Ishikawa (cell line): Measurements from ENCODE around the gene GGTLC1.

Experiments
- CEBPB ChIP-seq: IDR thresholded peaks from 2 replicates; pipeline ENCODE4 v1.6.1; 2012
- CREB1 ChIP-seq: IDR thresholded peaks from 2 replicates; pipeline ENCODE4 v1.6.1; 2012; ENCODE audit warnings: low read depth
- EGR1 ChIP-seq: IDR thresholded peaks from 2 replicates; pipeline ENCODE4 v1.6.1; 2012
- EP300 ChIP-seq: IDR thresholded peaks from 2 replicates; pipeline ENCODE4 v1.6.1; 2012; ENCODE audit warnings: borderline replicate concordance
- FOXM1 ChIP-seq: IDR thresholded peaks from 2 replicates; pipeline ENCODE4 v1.6.1; 2012; ENCODE audit warnings: low read depth, borderline replicate concordance
- MAX ChIP-seq: IDR thresholded peaks from 2 replicates; pipeline ENCODE4 v1.6.1; 2012
- NFIC ChIP-seq: IDR thresholded peaks from 2 replicates; pipeline ENCODE4 v1.6.1; 2012
- RAD21 ChIP-seq: IDR thresholded peaks from 2 replicates; pipeline ENCODE4 v1.6.1; 2012; ENCODE audit warnings: low read depth
- TAF1 ChIP-seq: IDR thresholded peaks from 2 replicates; pipeline ENCODE4 v1.6.1; 2012; ENCODE audit warnings: low read depth, mild to moderate bottlenecking
- TCF12 ChIP-seq: IDR thresholded peaks from 2 replicates; pipeline ENCODE4 v1.6.1; 2012; ENCODE audit warnings: low read depth
- TEAD4 ChIP-seq: IDR thresholded peaks from 2 replicates; pipeline ENCODE4 v1.6.1; 2012
- USF1 ChIP-seq: IDR thresholded peaks from 2 replicates; pipeline ENCODE4 v1.6.1; 2012
- YY1 ChIP-seq: IDR thresholded peaks from 2 replicates; pipeline ENCODE4 v1.6.1; 2012; ENCODE audit warnings: low read depth
- ZBTB7A ChIP-seq: IDR thresholded peaks from 2 replicates; pipeline ENCODE4 v1.6.1; 2012; ENCODE audit warnings: low read depth
- TF ChIP-seq, protein P1 (sequence below): IDR thresholded peaks from 2 replicates; pipeline ENCODE4 v1.6.1; 2012; ENCODE audit warnings: low read depth, mild to moderate bottlenecking

The GGTLC1 gene

GRCh38 chr20:23955896-23956295 lies 32.7 kb downstream of the GGTLC1 start:
- no peak for TF ChIP-seq FOXM1
- no peak for TF ChIP-seq TCF12
- TF ChIP-seq TAF1, result no peak
- TF ChIP-seq USF1, result no peak
- no peak for TF ChIP-seq CREB1

DNA sequence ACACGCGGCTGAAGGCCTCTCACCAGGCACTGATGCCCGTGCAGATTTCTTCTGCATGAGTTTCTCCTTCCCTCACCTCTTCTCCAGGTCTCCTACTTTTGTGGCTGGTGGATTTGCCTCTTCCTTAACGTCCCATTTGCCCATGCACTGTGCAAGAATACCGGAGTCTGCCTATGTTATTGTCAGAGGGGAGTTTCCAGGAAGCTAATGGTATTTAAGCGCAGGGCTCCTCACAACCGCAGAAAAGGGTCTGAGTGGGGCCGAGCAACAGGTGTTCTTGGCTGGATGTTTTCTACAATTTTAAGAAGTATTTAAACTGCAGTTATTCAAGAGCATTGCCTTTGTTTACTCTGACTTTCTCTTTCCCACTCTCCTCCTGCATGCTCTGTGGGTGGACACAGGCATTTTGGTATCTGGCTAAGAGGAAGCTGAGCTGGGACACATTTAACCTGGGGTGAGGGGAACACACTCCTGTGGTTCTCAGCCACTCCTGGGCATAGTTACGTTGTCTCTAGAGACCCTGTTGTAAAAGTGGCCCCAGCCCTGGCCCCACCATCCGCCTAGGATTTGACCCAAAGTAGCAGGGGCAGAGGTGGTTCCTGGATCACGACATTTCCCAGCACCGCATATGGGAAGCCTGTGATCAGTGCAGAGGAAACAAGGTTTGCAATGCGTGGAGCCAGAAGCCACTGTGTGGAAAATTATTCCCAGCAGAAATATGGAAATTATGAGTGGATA lies 34.4 kb downstream of the GGTLC1 start:
- TF ChIP-seq CREB1, result no peak
- TF ChIP-seq, protein P1, sequence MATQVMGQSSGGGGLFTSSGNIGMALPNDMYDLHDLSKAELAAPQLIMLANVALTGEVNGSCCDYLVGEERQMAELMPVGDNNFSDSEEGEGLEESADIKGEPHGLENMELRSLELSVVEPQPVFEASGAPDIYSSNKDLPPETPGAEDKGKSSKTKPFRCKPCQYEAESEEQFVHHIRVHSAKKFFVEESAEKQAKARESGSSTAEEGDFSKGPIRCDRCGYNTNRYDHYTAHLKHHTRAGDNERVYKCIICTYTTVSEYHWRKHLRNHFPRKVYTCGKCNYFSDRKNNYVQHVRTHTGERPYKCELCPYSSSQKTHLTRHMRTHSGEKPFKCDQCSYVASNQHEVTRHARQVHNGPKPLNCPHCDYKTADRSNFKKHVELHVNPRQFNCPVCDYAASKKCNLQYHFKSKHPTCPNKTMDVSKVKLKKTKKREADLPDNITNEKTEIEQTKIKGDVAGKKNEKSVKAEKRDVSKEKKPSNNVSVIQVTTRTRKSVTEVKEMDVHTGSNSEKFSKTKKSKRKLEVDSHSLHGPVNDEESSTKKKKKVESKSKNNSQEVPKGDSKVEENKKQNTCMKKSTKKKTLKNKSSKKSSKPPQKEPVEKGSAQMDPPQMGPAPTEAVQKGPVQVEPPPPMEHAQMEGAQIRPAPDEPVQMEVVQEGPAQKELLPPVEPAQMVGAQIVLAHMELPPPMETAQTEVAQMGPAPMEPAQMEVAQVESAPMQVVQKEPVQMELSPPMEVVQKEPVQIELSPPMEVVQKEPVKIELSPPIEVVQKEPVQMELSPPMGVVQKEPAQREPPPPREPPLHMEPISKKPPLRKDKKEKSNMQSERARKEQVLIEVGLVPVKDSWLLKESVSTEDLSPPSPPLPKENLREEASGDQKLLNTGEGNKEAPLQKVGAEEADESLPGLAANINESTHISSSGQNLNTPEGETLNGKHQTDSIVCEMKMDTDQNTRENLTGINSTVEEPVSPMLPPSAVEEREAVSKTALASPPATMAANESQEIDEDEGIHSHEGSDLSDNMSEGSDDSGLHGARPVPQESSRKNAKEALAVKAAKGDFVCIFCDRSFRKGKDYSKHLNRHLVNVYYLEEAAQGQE, result no peak
- TF ChIP-seq TCF12, result no peak
- TF ChIP-seq USF1, result no peak
- TF ChIP-seq EGR1, result no peak
- no peak for TF ChIP-seq YY1
- TF ChIP-seq EP300, result no peak
- TF ChIP-seq RAD21, result no peak
- TF ChIP-seq FOXM1, result no peak
- no peak for TF ChIP-seq TEAD4

GRCh38 chr20:23946206-23946605 lies 42.4 kb downstream of the GGTLC1 start:
- TF ChIP-seq EP300, result no peak

DNA sequence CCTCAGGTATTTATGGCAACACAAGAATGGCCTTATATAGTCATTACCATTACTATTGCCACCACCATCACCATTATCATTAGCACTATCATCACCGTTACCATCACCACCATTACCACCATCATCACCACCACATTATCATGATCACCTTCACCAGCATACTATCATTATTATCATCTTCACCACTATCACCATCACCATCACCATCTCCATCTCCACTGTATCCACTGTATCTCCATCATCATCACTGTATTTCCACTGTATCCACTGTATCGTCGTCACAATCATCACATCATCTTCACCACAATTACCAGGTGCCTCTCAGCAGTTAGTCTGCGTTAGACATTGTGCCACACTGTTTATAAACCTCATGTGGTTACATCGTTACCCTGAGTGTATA lies 45.3 kb downstream of the GGTLC1 start:
- TF ChIP-seq TEAD4, result no peak
- TF ChIP-seq FOXM1, result no peak
- no peak for TF ChIP-seq MAX
- no peak for TF ChIP-seq ZBTB7A
- no peak for TF ChIP-seq CREB1
- no peak for TF ChIP-seq USF1

- TF ChIP-seq MAX, result no peak
- no peak for TF ChIP-seq TCF12
- no peak for TF ChIP-seq TEAD4
Measured at GRCh38 chr20:23939641-23940040, 48.9 kb downstream of the GGTLC1 start.

GRCh38 chr20:23939063-23939462 lies 49.5 kb downstream of the GGTLC1 start:
- TF ChIP-seq USF1 (no peak), YY1 (no peak), CEBPB (no peak), NFIC (no peak), TEAD4 (no peak), TCF12 (no peak), CREB1 (no peak), FOXM1 (no peak), RAD21 (no peak), EGR1 (no peak), EP300 (no peak), ZBTB7A (no peak), TAF1 (no peak), MAX (no peak)
- TF ChIP-seq, protein P1, result no peak
